SHP77 (cell line): ENCODE data around the gene NEK10.
"Not testable (repeated sequence)": the region's sequence is repeated elsewhere in the genome, so short reads cannot be mapped to it uniquely, and the experiment has no call there.

Experiments used
- DNase-seq, 2 experiments: peaks; one replicate each; lab custom pipeline; 2025; lab: John Stamatoyannopoulos, UW

Gene NEK10

DNA sequence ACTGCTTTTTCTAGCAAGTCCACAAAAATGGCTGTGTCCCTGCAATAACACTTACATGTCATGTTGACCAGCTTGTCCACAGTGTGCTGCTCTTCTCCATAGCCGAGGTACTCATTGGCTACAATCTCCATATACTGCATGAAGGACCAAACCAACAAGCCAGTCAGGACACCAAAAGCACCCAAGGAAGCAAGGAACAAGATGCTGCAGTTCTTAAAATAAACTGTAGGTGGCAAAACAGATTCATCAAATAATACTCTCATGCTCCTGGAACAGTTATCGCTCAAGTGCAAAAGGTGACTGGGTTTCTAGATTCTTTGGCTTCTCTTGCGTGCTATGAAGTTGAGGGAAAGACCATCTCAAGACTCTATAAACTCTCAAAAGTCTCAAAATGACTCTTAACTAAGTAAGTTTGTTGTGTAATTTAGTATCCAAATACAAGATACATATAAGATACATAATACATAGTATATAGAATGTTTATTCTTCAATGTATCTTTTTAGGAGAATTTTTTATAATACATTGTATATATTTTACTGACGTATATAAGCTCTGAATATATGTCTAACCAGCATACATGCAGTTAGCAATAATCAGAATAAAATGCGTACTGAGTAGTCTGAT, 57.0 kb downstream of the NEK10 start:
- DNase-seq, result peak; percentile 40

DNA sequence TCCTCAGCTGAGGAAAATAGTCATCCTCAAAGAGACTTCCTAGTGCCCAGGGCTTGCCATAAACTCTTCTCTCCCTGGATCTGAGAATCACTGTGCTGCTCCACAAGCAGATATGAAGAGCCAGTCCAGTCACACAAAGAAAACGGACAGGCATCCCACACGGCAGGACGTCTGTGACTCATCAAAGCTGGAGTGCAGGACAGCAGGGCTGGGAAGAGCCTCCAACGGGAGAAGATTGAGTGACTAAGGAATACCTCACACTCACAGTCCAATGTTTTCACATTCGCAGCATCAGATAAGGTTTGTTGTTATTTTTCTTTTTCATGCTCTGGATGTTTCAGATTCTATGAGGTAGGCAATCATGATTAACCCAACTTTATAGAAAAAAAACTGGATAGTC, 57.8 kb downstream of the NEK10 start:
- no peak for DNase-seq

DNA sequence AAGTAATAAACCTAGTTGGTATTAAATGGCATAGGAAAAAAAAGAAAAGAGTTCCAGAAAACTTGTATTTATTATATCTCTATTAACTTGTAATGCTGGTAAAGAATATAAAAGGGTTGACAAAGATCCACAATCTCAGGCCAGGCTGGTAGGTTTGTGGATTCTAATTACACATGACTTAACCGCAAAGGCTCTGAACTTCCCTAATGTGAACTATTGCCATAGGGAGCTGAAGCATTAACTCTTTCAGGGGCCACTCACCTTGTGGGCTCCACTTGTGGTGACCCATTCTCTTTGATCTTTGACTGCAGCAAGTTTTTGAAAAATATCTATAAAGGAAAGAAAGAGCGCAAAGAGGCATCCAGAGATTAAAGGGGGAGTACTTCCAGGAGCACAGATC, 58.5 kb downstream of the NEK10 start:
- DNase-seq, result no peak

DNA sequence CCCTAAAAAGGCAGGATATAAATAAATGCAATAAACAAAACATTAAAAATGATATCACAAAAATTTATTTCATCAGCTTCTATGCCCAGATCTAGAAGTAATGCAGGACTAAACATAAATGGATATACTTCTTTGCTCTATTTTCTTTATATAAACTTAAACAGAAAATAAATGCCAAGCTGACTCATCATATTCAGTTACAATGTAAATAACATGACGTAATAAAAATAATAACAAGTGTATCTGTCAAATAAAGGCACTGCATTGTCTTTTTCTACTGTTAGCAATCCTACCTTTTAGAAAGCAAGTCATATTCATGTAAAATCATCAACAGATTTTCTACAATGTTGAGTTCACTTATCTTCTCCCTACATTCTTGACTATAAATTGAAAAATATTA, 61.6 kb downstream of the NEK10 start:
- no peak for DNase-seq

DNA sequence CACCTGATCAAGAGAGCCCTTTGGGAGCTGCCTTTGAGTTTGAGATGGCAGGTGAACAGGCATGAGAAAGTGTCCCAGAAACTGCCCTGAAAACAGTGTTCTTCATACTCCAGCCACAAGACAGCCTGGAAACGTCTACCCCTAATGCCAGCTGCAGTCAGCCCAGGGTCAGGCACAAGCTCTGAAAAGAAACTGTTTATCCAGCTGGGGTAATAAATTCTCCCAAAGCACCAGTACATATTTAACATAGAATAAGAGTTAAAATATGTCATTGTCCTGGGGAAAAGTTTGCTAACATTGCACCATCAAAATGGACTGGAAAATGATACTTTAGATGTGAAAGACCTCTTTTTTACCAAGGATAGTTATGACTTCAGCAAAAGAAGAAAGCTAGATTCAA, 66.3 kb downstream of the NEK10 start:
- peak; percentile 11 to 20 for DNase-seq

DNA sequence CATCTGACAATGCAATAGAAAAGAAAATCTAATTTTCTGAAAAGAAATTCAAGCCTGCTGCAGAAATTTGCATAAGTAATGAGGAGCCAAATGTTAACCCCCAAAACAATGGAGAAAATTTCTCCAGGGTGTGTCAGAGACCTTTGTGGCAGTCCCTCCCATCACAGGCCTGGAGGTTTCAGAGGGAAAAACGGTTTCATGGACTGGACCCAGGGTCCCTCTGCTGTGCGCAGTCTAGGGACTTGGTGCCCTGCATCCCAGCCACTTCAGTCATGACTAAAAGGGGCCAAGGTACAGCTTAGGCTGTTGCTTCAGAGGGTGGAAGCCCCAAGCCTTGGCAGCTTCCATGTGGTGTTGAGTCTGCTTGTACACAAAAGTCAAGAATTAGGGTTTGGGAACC, 70.2 kb downstream of the NEK10 start:
- not testable (repeated sequence) for DNase-seq

DNA sequence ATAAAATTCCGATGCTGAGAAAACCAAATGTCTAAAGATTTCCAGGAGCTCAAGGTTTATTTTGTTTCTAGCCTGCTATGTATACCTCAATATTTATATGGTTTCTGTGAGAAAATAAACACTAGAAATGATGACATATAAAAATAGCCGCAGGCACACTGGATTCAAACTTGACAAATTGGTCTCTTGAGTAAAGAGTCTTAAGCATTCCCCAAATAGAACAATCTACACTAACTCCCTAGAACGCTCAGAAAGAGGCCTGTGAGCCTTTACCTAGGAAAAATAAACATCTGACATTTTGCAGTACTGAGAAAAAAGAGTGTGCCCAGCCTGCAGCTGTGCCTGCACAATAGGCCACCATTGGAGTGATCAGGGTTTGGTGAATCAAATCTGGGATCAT, 75.2 kb downstream of the NEK10 start:
- no peak for DNase-seq

DNA sequence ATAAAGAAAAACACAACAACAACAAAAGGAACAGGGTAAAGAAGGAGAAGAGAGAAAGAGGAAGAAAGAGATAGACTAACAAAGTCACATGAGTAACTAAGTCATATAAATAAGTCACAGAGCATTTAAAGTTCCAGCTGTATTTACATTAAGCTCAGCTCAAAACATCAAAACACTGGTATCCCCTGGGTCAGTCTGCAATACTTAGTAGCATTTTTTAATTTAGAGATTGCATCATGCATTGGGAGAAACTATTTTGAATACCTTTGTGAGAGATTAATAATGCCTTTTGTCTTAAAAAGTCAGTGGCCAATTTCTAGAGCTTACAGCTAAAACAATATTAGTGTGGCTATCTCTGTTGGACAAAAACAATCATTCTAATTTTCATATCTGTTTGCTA, 78.4 kb downstream of the NEK10 start:
- DNase-seq, result no peak

DNA sequence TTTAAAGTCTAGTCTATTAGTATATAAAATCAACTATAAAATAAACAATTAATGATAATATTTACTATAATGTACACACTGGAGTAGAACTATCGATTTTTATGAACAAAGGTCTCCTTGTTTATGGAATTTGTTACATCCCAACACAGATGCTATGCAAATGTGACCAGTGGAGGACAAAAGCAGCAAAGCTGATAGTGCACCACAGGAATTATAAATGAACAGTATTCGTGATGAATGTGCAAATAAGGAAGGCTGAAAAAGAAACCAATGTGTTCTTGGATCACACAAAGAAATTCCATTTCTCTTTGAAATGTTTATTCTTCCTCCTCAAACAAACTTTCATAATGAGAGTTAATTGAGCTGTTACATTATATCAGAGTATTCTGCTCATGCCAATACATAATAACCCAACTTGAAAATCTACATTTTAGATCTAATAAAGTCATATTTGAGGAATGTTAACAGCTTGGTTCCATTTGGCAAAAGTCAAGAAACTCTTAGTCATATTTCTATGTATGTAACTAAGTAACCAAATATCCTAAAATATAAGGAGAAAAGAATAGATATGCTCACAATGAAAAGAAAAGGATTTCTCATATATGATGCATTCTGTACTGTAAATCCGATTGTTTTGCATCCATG, 79.3 kb downstream of the NEK10 start:
- DNase-seq, result no peak

DNA sequence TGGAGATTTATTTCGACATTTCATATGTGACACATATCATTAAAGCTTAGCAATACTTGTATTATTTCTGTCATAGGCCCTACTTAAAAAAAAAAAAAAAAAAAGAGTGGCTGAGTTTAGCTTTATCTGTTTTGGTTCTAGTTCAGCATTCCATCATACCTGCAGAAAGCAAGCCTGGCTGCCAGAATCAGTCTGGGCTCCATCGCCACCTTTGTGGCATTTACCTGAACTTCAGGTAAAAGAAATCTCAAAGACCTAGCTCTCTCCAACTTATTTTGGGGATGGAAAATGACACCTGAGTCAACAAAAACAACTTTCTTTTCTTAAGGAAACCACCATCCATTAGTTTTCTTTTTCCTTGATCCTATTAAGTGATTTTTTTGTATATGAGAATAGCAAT, 82.1 kb downstream of the NEK10 start:
- DNase-seq, result no peak

DNA sequence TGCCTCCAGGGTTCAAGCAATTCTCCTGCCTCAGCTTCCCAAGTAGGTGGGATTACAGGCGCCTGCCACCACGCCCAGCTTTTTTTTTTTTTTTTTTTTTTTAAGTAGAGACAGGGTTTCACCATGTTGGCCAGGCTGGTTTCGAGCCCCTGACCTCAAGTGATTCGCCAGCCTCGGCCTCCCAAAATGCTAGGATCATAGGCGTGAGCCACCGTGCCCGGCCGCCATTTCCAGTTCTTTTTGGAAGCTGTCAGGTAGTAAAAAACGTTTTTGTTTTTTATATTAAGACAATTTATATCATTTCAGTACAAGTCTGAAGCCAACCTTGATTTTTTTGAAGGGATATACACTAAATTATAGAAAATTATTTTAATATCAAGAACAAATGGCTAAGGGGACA, 82.7 kb downstream of the NEK10 start:
- not testable (repeated sequence) for DNase-seq

DNA sequence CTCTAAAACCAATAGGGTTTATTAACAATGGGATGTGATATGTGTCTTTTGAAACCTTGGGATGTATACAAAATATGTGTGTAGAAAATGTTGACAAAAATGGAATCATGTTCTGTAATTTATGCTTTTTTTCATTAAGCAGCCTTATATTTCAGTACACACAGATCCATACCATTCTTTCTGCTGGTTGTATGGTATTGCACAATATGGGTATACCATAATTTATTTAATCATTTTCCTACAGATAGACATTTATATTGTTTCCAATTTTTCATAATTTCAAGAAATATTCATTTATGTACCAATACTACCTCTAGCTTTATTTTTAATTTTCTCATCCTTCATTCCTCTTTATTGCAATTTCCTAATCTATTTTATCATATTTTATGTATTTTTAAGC, 83.5 kb downstream of the NEK10 start:
- no peak for DNase-seq

DNA sequence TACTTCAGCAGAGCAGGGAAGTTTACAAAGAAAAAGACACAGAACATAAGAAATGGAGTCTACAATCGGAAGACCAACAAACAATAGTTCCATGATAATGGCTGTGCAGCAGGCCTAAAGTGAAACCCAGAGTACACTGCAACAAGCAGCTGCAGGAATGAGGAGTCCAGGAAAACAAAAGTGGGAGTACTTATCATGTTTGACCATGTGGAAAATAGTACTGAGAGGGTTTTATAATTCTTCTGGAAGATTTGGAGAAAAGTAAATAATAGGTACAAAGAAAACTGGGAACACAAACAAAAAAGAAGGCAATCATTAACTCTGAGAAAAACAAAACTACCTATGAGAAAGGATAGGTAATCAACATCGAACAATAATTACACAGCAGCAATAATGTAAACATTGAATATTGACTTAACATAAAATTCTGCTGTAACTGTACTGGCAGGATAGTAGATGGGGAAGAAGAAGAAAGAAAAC, 87.5 kb downstream of the NEK10 start:
- no peak for DNase-seq

DNA sequence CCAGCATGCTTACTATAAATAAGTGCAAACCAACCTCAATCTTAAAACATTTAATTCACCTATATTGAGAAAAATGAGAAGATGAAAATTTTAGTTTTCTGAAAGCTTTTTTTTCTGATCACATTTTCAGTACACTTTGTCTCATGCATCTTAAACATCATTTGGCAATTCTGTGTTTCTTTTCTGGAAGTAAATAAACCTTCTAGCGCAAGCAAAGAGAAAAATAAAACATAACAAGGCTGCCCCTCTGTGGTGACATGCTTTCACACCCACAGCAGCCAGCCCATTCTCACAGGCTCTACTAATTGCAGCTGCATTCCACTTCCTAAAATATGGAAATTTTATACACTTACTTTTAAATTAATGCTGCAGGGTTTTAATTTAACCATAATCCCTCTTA, 90.1 kb downstream of the NEK10 start:
- DNase-seq, result no peak

DNA sequence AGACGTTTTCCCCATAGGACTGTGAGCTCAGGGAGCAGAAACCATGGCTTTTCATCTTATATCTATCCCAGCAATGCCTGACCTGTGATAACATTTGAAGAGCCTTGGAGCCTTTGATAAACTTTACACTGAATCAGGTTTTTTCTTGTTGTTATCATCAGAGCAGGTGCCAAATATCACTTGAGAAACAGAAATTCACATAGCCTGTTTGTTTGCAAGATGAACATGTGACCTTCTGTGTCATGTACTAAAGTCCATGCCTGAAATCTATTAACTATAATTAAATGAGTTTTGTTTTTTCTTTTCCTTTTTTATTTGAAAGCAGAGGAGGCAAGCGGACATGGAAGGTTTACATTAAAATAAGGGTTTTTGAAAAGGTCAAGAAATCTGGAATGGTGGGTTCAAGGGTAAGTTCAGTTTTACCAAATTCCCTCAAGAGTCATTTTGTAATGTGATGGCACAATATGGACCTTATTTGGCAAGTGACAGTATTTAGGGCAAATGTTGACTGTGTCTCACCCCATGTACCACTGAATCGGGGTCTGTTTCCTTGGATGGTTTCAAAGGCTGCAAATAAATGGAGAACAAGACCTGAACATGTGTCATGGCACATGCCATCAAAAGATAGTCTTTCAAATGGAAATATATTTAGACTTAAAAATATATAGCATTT, 90.7 kb downstream of the NEK10 start:
- DNase-seq, result no peak

DNA sequence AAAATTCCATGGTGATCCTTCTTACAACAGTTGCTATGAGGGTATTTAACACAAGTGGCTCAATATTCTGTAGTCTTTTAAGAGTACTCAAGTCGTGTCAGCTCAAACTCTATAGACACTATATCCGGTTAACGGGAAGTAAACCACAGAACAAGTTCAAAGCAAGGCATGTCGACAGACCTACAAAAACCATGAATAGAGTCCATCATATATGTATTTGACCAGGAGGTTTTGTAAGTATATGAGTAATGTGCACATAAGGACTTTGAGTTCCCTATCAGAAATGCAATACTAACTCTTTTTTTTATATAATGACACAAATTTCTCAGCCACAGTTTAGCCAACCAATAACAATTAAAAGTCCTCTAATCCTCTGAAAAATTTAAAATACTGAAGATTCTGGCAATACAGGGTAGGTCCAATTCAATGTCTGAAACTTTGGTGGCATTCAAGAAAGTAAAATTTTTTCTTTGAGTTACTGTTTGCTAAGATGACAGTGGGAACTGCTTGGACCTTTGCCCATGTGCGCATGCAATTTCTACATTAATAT, 93.7 kb downstream of the NEK10 start:
- no peak for DNase-seq

DNA sequence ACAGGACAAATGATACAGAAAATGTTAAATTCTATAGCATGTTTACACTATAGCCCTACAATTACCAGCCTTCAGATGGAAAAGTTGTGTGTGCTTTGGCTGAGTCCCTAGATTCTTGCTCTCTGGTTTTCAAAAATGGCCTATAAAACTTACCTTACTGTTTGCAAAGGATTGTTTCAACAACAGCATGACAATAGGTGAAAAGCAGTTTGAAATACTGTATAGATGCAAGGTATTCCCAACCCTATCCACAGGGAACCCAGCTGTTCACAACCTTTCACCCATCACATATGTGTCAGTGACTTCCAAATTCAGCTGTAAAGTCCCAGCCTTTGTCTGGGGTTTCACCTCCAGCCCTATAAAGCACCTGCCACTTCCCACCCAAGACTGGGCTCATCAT, 97.3 kb downstream of the NEK10 start:
- no peak for DNase-seq

DNA sequence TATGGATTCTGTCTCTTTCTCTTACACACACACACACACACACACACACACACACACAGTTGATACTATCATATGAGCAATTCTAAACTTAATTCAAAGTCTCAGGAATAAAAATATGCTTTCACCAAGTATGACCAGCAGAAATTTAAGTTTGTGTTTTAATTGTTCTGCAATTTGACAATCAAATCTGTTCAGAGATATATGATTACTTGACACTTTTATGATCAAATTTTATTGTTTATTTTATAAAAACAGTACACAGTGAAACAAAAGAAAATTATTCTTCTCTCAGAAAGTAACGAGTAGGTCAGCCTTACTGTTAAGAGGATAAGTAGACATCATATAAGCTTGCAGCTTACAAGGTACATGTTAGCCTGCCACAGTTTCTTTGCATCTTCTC, 114.3 kb downstream of the NEK10 start:
- no peak for DNase-seq

DNA sequence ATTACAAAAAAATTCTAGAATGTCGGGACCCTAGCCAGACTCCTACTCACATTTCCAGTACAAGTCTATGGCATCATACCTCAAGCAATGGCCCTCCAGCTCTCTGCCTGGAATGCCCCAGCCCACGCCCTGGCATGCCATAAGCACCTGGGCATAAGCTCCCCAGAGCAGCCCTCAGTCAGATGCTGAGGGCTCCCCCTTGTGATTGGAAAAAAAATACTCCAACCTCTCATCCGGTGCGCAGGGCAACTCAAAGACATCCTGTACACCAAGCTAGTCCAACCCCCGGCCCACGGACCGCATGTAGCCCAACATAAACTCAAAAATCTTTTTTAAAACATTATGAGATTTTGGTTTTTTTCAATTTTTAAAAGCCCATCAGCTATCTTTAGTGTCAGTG, 115.4 kb downstream of the NEK10 start:
- DNase-seq, result peak in 1 of 2 experiments; percentile 30

DNA sequence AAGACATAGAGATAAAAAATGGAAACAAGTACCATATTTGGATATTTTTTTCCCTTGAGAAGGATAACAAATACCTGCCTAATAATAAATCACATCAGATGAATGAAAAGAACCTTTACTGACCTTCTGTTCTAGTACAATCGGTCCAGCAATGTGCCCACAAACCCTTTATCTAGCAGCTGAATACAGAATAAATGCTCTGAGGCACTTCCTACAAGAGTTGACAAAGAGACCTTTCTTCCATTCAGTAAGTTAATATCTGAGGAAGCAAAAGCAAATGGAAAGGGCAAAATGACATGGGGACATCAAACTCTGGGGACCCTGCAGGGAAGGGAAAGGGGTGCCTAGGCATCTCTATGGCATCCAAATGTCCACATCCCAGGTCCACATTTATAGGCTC, 115.8 kb downstream of the NEK10 start:
- DNase-seq, result no peak

DNA sequence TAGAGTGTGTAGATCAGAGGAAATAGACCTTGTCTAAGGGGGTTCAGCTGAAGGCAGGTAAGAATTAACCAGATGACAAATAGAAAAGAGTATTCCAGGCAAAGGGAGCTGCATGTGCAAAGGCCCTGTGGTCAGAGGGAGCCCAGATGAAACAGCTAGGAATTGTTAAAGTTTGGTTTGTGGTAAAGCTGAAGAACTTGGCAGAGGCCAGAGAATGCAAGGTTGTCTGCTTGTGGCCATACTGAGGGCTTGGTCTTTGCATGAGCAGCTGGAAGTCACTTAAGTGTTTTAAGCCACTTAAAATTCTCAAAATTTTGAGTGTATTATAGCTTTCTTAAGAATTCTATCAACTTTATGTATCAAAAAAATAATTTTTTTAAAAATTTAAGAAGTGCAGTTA, 116.5 kb downstream of the NEK10 start:
- no peak for DNase-seq

DNA sequence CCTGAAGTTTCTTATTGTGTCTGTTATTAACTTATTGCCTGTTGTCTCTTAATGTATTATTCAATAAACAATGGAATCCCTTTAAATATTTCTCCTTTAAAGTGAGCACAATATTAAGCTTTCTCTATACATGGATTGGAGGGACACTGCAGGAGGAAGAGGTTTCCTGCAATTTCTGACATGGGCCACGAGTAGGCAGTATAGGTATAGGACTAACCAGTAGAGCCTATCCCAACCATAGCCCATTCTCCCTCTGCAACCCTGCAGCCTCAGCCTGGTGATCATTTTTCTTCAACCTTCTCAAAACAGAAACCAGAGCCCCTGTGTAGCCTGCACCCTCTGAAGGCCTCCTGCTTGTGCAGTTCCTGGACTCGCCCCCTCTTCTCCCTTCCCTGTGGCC, 124.8 kb downstream of the NEK10 start:
- DNase-seq, result no peak

DNA sequence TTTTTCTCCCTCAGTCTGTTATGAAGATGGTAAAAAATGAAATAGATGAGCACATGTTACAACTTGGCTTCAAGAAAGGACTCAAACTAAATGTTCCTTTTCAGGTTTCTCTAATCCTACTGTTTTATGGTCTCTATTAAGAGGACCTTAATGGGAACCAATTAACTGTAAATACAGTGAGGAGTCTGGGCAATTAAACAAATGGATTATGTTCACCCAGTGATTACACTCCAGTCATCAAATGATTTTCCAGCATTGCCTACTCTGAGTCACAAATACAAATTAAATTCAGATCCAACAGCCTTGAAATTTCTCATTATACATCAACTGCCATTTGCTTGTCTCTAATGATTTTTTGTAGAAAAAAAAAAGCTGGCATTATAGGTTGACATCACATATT, 129.2 kb downstream of the NEK10 start:
- no peak for DNase-seq
